ENCODE data around the gene CYBB. TPM values are rescaled to one million over a fixed set of nuclear protein-coding genes. Genes with fewer than 3 reads are reported as not detected.

The CYBB gene
- total RNA-seq, 1 donor from 2014 or later = not detected

- DNase-seq = no peak
Observed at GRCh38 chrX:37786624-37787422, 7.0 kb downstream of the CYBB start.

- no peak for DNase-seq
Observed at GRCh38 chrX:37787423-37787869, 7.6 kb downstream of the CYBB start.

GRCh38 chrX:37796310-37796709, 16.5 kb downstream of the CYBB start:
- DNase-seq = no peak

- DNase-seq = no peak
Observed at GRCh38 chrX:37796805-37797204, 16.9 kb downstream of the CYBB start.

- no peak for DNase-seq
Observed at GRCh38 chrX:37799936-37800335, 20.1 kb downstream of the CYBB start.

- no peak for DNase-seq
Observed at GRCh38 chrX:37800717-37801116, 20.9 kb downstream of the CYBB start.

GRCh38 chrX:37802028-37802427, 22.2 kb downstream of the CYBB start:
- no peak for DNase-seq

- no peak for DNase-seq
Observed at GRCh38 chrX:37803057-37803456, 23.2 kb downstream of the CYBB start.

- DNase-seq = no peak
Observed at GRCh38 chrX:37809970-37810369, 30.1 kb downstream of the CYBB start.

GRCh38 chrX:37812110-37812509, 32.3 kb downstream of the CYBB start:
- DNase-seq = no peak

GRCh38 chrX:37813570-37813969, 33.7 kb downstream of the CYBB start:
- DNase-seq = no peak

- no peak for DNase-seq
Observed at GRCh38 chrX:37815366-37815765, 35.5 kb downstream of the CYBB start.

- DNase-seq = no peak
Observed at GRCh38 chrX:37816766-37817165, 36.9 kb downstream of the CYBB start.

- DNase-seq = no peak
Observed at GRCh38 chrX:37817176-37817575, 37.3 kb downstream of the CYBB start.

- DNase-seq = no peak
Observed at GRCh38 chrX:37817579-37817978, 37.7 kb downstream of the CYBB start.

- DNase-seq = no peak
Observed at GRCh38 chrX:37818031-37818430, 38.2 kb downstream of the CYBB start.

- DNase-seq = no peak
Observed at GRCh38 chrX:37820646-37821045, 40.8 kb downstream of the CYBB start.

GRCh38 chrX:37824491-37825214, 44.8 kb downstream of the CYBB start:
- no peak for DNase-seq

- peak; percentile 56 for DNase-seq
Observed at GRCh38 chrX:37825215-37825842, 45.5 kb downstream of the CYBB start.

GRCh38 chrX:37829721-37830120, 49.9 kb downstream of the CYBB start:
- DNase-seq = no peak

- no peak for DNase-seq
Observed at GRCh38 chrX:37830371-37830770, 50.5 kb downstream of the CYBB start.

GRCh38 chrX:37834937-37835336, 55.1 kb downstream of the CYBB start:
- DNase-seq = no peak

- no peak for DNase-seq
Observed at GRCh38 chrX:37840931-37841330, 61.1 kb downstream of the CYBB start.

GRCh38 chrX:37844622-37845021, 64.8 kb downstream of the CYBB start:
- DNase-seq = no peak

Measured in dermis blood vessel endothelial cell (primary cell).